ENCODE measurements around the gene RANGRF.

RANGRF gene

DNA sequence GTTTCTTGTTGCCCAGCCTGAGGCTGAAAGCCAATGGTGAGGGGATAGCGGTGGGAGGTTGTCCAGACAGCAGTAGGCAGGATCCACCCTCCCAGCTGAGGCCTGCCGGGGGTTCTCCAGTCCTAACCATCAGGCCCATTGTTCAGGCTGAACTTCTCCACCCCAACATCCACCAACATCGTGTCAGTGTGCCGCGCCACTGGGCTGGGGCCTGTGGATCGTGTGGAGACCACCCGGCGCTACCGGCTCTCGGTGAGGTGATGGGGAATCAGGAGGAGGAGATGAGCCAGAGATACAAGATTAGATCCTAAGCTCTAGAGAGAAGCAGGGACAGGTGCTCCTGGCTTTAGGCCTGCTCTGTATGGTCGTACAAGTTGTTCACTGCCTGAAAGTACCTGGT, 33.6 kb upstream of the RANGRF start:
- no peaks in the 10 kb centered on the region for H3K9me3 ChIP-seq (ENCODE audit: low read depth, low read length)
- TF ChIP-seq EZH2 (IDR thresholded peaks at IDR 0.05) (no peak), POLR2AphosphoS5 (IDR thresholded peaks at IDR 0.05; ENCODE audit: borderline replicate concordance, low read depth, low read length) (no peak)
- H3K27ac ChIP-seq = no peak overlapping the region
- H3K36me3 ChIP-seq (ENCODE audit: insufficient read depth, low read length) = peaks cover 54% of the 10 kb centered on the region
- H3K4me3 ChIP-seq = no peak overlapping the region
- no peak for DNase-seq (ENCODE audit: low read depth, low spot score)
- no peak overlapping the region for H3K9ac ChIP-seq (ENCODE audit: insufficient read length)

DNA sequence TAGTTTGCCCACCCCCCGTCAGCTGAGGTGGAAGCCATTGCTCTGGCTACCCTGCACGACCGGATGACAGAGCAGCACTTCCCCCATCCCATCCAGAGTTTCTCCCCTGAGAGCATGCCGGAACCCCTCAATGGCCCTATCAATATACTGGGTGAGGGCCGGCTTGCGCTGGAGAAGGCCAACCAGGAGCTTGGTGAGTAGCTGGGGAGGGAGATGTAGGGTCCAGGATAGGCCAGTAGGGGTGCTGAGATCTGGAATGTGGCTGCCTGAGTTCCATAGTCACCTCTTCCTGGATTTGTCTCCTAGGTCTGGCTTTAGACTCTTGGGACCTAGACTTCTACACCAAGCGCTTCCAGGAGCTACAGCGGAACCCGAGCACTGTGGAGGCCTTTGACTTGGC, 33.0 kb upstream of the RANGRF start:
- DNase-seq (ENCODE audit: low read depth, low spot score) = no peak
- Histone ChIP-seq H3K9ac (ENCODE audit: insufficient read length) (no peak overlapping the region), H3K9me3 (ENCODE audit: low read depth, low read length) (no peaks in the 10 kb centered on the region), H3K27ac (no peak overlapping the region), H3K4me3 (no peak overlapping the region), H3K36me3 (ENCODE audit: insufficient read depth, low read length) (peaks cover 61% of the 10 kb centered on the region)
- TF ChIP-seq EZH2 (IDR thresholded peaks at IDR 0.05) (no peak), FOXP2 (optimal IDR thresholded peaks at IDR 0.05; ENCODE audit: control extremely low read depth, extremely low read length, insufficient read depth) (no peak), POLR2AphosphoS5 (IDR thresholded peaks at IDR 0.05; ENCODE audit: borderline replicate concordance, low read depth, low read length) (no peak)

DNA sequence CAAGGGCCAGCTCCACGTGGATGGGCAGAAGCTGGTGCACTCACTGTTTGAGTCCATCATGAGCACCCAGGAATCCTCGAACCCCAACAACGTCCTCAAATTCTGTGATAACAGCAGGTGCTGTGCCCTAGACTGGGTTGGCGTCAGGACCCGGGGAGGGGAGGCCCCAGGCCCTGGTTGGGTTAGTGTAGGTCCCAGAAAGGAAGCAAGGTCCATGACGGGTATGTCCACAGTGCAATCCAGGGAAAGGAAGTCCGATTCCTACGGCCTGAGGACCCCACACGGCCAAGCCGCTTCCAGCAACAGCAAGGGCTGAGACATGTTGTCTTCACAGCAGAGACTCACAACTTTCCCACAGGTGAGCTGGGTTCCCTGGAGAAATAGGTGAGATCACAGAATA, 32.2 kb upstream of the RANGRF start:
- Histone ChIP-seq H3K27ac (no peak overlapping the region), H3K4me3 (no peak overlapping the region), H3K36me3 (ENCODE audit: insufficient read depth, low read length) (peaks cover 69% of the 10 kb centered on the region), H3K9ac (ENCODE audit: insufficient read length) (no peak overlapping the region), H3K9me3 (ENCODE audit: low read depth, low read length) (no peaks in the 10 kb centered on the region)
- no peak for DNase-seq (ENCODE audit: low read depth, low spot score)
- TF ChIP-seq EZH2 (IDR thresholded peaks at IDR 0.05) (no peak), FOXP2 (optimal IDR thresholded peaks at IDR 0.05; ENCODE audit: control extremely low read depth, extremely low read length, insufficient read depth) (no peak), POLR2AphosphoS5 (IDR thresholded peaks at IDR 0.05; ENCODE audit: borderline replicate concordance, low read depth, low read length) (no peak)

DNA sequence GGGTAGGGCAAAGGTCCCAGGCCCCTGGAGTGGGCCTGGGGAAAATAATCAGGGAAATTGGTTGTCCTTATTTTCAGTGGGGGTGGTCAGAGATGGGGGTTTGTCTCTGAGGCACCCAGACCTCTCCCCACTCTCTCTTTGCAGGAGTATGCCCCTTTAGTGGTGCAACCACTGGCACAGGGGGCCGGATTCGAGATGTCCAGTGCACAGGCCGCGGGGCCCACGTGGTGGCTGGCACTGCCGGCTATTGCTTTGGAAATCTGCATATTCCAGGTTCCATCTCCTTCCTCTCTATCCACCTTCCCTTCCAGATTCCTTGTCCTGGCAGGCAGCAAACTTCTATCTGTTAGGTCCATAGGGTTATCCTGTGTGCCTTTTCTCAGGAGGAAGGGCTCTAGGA, 31.8 kb upstream of the RANGRF start:
- Histone ChIP-seq H3K4me3 (no peak overlapping the region), H3K9me3 (ENCODE audit: low read depth, low read length) (no peaks in the 10 kb centered on the region), H3K27ac (no peak overlapping the region), H3K36me3 (ENCODE audit: insufficient read depth, low read length) (peaks cover 73% of the 10 kb centered on the region), H3K9ac (ENCODE audit: insufficient read length) (no peak overlapping the region)
- no peak for DNase-seq (ENCODE audit: low read depth, low spot score)
- TF ChIP-seq POLR2AphosphoS5 (IDR thresholded peaks at IDR 0.05; ENCODE audit: borderline replicate concordance, low read depth, low read length) (no peak), EZH2 (IDR thresholded peaks at IDR 0.05) (no peak), FOXP2 (optimal IDR thresholded peaks at IDR 0.05; ENCODE audit: control extremely low read depth, extremely low read length, insufficient read depth) (no peak)

DNA sequence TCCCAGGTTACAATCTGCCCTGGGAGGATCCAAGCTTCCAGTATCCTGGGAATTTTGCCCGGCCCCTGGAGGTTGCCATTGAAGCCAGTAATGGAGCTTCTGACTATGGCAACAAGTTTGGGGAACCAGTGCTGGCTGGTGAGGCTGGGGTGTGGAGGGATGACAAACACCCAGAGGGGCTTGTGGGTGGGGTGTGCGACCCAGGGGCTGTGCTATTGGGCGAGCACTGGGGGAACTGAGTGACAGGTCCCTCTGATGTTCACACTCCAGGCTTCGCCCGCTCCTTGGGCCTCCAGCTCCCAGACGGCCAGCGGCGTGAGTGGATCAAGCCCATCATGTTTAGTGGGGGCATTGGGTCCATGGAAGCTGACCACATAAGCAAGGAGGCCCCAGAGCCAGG, 30.7 kb upstream of the RANGRF start:
- Histone ChIP-seq H3K4me3 (no peak overlapping the region), H3K9ac (ENCODE audit: insufficient read length) (no peak overlapping the region), H3K9me3 (ENCODE audit: low read depth, low read length) (no peaks in the 10 kb centered on the region), H3K27ac (no peak overlapping the region), H3K36me3 (ENCODE audit: insufficient read depth, low read length) (peaks cover 83% of the 10 kb centered on the region)
- no peak for DNase-seq (ENCODE audit: low read depth, low spot score)
- TF ChIP-seq FOXP2 (optimal IDR thresholded peaks at IDR 0.05; ENCODE audit: control extremely low read depth, extremely low read length, insufficient read depth) (no peak), EZH2 (IDR thresholded peaks at IDR 0.05) (no peak), POLR2AphosphoS5 (IDR thresholded peaks at IDR 0.05; ENCODE audit: borderline replicate concordance, low read depth, low read length) (no peak)

DNA sequence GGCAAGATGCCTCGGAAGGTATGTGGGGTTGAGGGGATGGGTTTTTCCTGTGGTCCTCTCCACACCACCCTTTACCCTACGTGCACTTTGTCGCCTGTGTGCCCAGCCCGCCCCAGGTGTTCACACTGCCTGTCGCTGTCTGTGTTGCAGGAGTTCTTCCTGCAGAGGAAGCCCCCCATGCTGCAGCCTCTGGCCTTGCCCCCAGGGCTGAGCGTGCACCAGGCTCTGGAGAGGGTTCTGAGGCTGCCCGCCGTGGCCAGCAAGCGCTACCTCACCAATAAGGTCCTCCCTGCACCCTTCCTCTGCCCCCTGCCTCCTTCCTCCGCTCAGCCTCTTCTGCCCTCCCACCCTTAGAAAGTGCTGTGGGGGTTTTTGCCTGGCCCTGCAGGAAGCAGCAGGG, 24.1 kb upstream of the RANGRF start:
- H3K9me3 ChIP-seq (ENCODE audit: low read depth, low read length) = no peaks in the 10 kb centered on the region
- TF ChIP-seq POLR2AphosphoS5 (IDR thresholded peaks at IDR 0.05; ENCODE audit: borderline replicate concordance, low read depth, low read length) (no peak), FOXP2 (optimal IDR thresholded peaks at IDR 0.05; ENCODE audit: control extremely low read depth, extremely low read length, insufficient read depth) (no peak), EZH2 (IDR thresholded peaks at IDR 0.05) (no peak)
- no peak overlapping the region for H3K4me3 ChIP-seq
- no peak overlapping the region for H3K27ac ChIP-seq
- no peak overlapping the region for H3K9ac ChIP-seq (ENCODE audit: insufficient read length)
- DNase-seq (ENCODE audit: low read depth, low spot score) = no peak
- peaks cover 86% of the 10 kb centered on the region for H3K36me3 ChIP-seq (ENCODE audit: insufficient read depth, low read length)

DNA sequence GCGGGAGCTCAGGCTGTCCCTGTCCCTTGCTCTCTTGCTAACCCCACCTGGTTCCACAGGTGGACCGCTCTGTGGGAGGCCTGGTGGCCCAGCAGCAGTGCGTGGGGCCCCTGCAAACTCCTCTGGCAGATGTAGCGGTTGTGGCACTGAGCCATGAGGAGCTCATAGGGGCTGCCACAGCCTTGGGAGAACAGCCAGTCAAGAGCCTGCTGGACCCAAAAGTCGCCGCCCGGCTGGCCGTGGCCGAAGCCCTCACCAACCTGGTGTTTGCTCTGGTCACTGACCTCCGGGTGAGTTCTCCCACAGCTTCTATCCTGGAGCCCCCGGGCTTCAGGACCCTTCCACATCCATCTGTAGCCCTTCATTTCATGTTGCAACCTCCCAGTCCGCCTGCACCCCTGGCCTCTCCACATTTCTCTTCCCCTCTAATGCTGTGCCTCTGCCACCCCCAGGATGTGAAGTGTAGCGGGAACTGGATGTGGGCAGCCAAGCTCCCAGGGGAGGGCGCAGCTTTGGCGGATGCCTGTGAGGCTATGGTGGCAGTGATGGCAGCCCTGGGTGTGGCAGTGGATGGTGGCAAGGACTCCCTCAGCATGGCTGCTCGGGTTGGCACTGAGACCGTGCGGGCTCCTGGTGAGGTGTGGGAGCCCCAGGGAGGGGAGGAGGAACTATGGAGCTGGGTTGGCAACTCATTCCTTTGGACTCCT, 23.5 kb upstream of the RANGRF start:
- DNase-seq (ENCODE audit: low read depth, low spot score) = no peak
- H3K4me3 ChIP-seq = no peak overlapping the region
- H3K36me3 ChIP-seq (ENCODE audit: insufficient read depth, low read length) = peaks cover 87% of the 10 kb centered on the region
- no peak for TF ChIP-seq EZH2 (IDR thresholded peaks at IDR 0.05)
- no peak for TF ChIP-seq POLR2AphosphoS5 (IDR thresholded peaks at IDR 0.05; ENCODE audit: borderline replicate concordance, low read depth, low read length)
- TF ChIP-seq FOXP2 (optimal IDR thresholded peaks at IDR 0.05; ENCODE audit: control extremely low read depth, extremely low read length, insufficient read depth) = no peak
- H3K27ac ChIP-seq = no peak overlapping the region
- no peak overlapping the region for H3K9ac ChIP-seq (ENCODE audit: insufficient read length)
- H3K9me3 ChIP-seq (ENCODE audit: low read depth, low read length) = no peaks in the 10 kb centered on the region

DNA sequence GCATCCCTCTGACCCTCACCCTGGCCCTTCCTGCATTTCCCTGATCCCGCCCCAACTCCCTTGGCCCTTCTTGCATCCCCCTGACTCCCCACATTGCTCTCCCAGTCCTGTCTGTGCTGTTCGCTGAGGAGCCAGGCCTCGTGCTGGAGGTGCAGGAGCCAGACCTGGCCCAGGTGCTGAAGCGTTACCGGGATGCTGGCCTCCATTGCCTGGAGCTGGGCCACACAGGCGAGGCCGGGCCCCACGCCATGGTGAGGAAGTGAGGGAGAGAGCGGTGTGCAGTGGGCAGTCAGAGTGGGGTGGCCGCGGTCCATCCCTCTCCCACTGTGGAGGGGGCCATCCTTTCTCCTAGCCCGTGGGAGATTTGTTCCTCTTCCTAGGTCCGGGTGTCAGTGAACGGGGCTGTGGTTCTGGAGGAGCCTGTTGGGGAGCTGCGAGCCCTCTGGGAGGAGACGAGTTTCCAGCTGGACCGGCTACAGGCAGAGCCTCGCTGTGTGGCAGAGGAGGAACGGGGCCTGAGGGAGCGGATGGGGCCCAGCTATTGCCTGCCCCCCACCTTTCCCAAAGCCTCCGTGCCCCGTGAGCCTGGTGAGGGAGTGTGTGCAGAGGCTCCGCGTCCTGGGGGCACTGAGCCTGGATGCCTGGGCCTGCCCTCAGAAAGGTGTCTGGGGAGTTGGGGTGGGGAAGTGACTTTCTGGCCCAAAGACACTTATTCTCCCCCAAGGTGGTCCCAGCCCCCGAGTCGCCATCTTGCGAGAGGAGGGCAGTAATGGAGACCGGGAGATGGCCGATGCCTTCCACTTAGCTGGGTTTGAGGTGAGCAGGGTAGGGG, 21.6 kb upstream of the RANGRF start:
- Histone ChIP-seq H3K27ac (no peak overlapping the region), H3K9me3 (ENCODE audit: low read depth, low read length) (no peaks in the 10 kb centered on the region), H3K4me3 (no peak overlapping the region), H3K36me3 (ENCODE audit: insufficient read depth, low read length) (peaks cover 78% of the 10 kb centered on the region), H3K9ac (ENCODE audit: insufficient read length) (no peak overlapping the region)
- TF ChIP-seq POLR2AphosphoS5 (IDR thresholded peaks at IDR 0.05; ENCODE audit: borderline replicate concordance, low read depth, low read length) (no peak), FOXP2 (optimal IDR thresholded peaks at IDR 0.05; ENCODE audit: control extremely low read depth, extremely low read length, insufficient read depth) (no peak), EZH2 (IDR thresholded peaks at IDR 0.05) (no peak)
- DNase-seq (ENCODE audit: low read depth, low spot score) = no peak

Measured in SK-N-MC (cell line).